ENCODE results near the gene HLA-DMA.

Gene HLA-DMA

GRCh38 chr6:32979720-32980487, 27.0 kb upstream of the HLA-DMA start:
- H3K27ac Mint-ChIP-seq = no peak overlapping the region
- H3K9me3 Mint-ChIP-seq = no peaks in the 10 kb centered on the region
- peaks cover 48% of the 10 kb centered on the region for H3K4me1 Mint-ChIP-seq (ENCODE audit: low read depth)
- H3K4me3 Mint-ChIP-seq = no peak overlapping the region
- peaks cover 70% of the 10 kb centered on the region for H3K36me3 Mint-ChIP-seq (ENCODE audit: low read depth)
- H3K27me3 Mint-ChIP-seq (ENCODE audit: low read depth) = no peaks in the 10 kb centered on the region

- Mint-ChIP-seq H3K27me3 (ENCODE audit: low read depth) (no peaks in the 10 kb centered on the region), H3K36me3 (ENCODE audit: low read depth) (peaks cover 90% of the 10 kb centered on the region), H3K9me3 (no peaks in the 10 kb centered on the region), H3K27ac (no peak overlapping the region), H3K4me1 (ENCODE audit: low read depth) (peaks cover 42% of the 10 kb centered on the region), H3K4me3 (peak overlapping the region; percentile 20)
Observed at GRCh38 chr6:32977953-32978324, 25.0 kb upstream of the HLA-DMA start.

GRCh38 chr6:32977272-32977952, 24.5 kb upstream of the HLA-DMA start:
- Mint-ChIP-seq H3K9me3 (no peaks in the 10 kb centered on the region), H3K4me1 (ENCODE audit: low read depth) (peaks cover 40% of the 10 kb centered on the region), H3K27ac (no peak overlapping the region), H3K27me3 (ENCODE audit: low read depth) (no peaks in the 10 kb centered on the region), H3K4me3 (peak overlapping the region; percentile 20), H3K36me3 (ENCODE audit: low read depth) (peaks cover 94% of the 10 kb centered on the region)

- no peaks in the 10 kb centered on the region for H3K27me3 Mint-ChIP-seq (ENCODE audit: low read depth)
- peak overlapping the region; percentile 55 for H3K27ac Mint-ChIP-seq
- no peaks in the 10 kb centered on the region for H3K9me3 Mint-ChIP-seq
- H3K36me3 Mint-ChIP-seq (ENCODE audit: low read depth) = peaks cover 95% of the 10 kb centered on the region
- peaks cover 40% of the 10 kb centered on the region for H3K4me1 Mint-ChIP-seq (ENCODE audit: low read depth)
- H3K4me3 Mint-ChIP-seq = peak overlapping the region; percentile 93
Observed at GRCh38 chr6:32976334-32977069, 23.6 kb upstream of the HLA-DMA start.

GRCh38 chr6:32975886-32976285, 23.0 kb upstream of the HLA-DMA start:
- H3K4me3 Mint-ChIP-seq = peak overlapping the region; percentile 93
- H3K4me1 Mint-ChIP-seq (ENCODE audit: low read depth) = peaks cover 40% of the 10 kb centered on the region
- H3K27me3 Mint-ChIP-seq (ENCODE audit: low read depth) = no peaks in the 10 kb centered on the region
- H3K9me3 Mint-ChIP-seq = no peaks in the 10 kb centered on the region
- peaks cover 95% of the 10 kb centered on the region for H3K36me3 Mint-ChIP-seq (ENCODE audit: low read depth)
- peak overlapping the region; percentile 55 for H3K27ac Mint-ChIP-seq

- H3K27ac Mint-ChIP-seq = peak overlapping the region; percentile 67
- H3K4me1 Mint-ChIP-seq (ENCODE audit: low read depth) = peaks cover 39% of the 10 kb centered on the region
- H3K9me3 Mint-ChIP-seq = no peaks in the 10 kb centered on the region
- no peaks in the 10 kb centered on the region for H3K27me3 Mint-ChIP-seq (ENCODE audit: low read depth)
- peaks cover 91% of the 10 kb centered on the region for H3K36me3 Mint-ChIP-seq (ENCODE audit: low read depth)
- peak overlapping the region; percentile 93 for H3K4me3 Mint-ChIP-seq
Observed at GRCh38 chr6:32974541-32975308, 21.8 kb upstream of the HLA-DMA start.

GRCh38 chr6:32974016-32974333, 21.1 kb upstream of the HLA-DMA start:
- peaks cover 36% of the 10 kb centered on the region for H3K4me1 Mint-ChIP-seq (ENCODE audit: low read depth)
- peak overlapping the region; percentile 93 for H3K4me3 Mint-ChIP-seq
- H3K36me3 Mint-ChIP-seq (ENCODE audit: low read depth) = peaks cover 87% of the 10 kb centered on the region

GRCh38 chr6:32973144-32974015, 20.5 kb upstream of the HLA-DMA start:
- Mint-ChIP-seq H3K27me3 (ENCODE audit: low read depth) (no peaks in the 10 kb centered on the region), H3K9me3 (no peaks in the 10 kb centered on the region), H3K4me1 (ENCODE audit: low read depth) (peaks cover 33% of the 10 kb centered on the region), H3K36me3 (ENCODE audit: low read depth) (peaks cover 81% of the 10 kb centered on the region), H3K4me3 (peak overlapping the region; percentile 93), H3K27ac (peak overlapping the region; percentile 96)

More at GRCh38 chr6:32974016-32974333, 21.1 kb upstream of the HLA-DMA start:
- Mint-ChIP-seq H3K9me3 (no peaks in the 10 kb centered on the region), H3K27me3 (ENCODE audit: low read depth) (no peaks in the 10 kb centered on the region), H3K27ac (peak overlapping the region; percentile 96)

GRCh38 chr6:32972353-32973143, 19.7 kb upstream of the HLA-DMA start:
- H3K4me1 Mint-ChIP-seq (ENCODE audit: low read depth) = peaks cover 31% of the 10 kb centered on the region
- no peaks in the 10 kb centered on the region for H3K9me3 Mint-ChIP-seq
- peak overlapping the region; percentile 96 for H3K27ac Mint-ChIP-seq
- H3K27me3 Mint-ChIP-seq (ENCODE audit: low read depth) = no peaks in the 10 kb centered on the region
- H3K36me3 Mint-ChIP-seq (ENCODE audit: low read depth) = peaks cover 75% of the 10 kb centered on the region
- peak overlapping the region; percentile 93 for H3K4me3 Mint-ChIP-seq

- H3K4me3 Mint-ChIP-seq = peak overlapping the region; percentile 93
- no peaks in the 10 kb centered on the region for H3K9me3 Mint-ChIP-seq
- peaks cover 33% of the 10 kb centered on the region for H3K4me1 Mint-ChIP-seq (ENCODE audit: low read depth)
- peaks cover 68% of the 10 kb centered on the region for H3K36me3 Mint-ChIP-seq (ENCODE audit: low read depth)
- peak overlapping the region; percentile 96 for H3K27ac Mint-ChIP-seq
- H3K27me3 Mint-ChIP-seq (ENCODE audit: low read depth) = no peaks in the 10 kb centered on the region
Observed at GRCh38 chr6:32971581-32972352, 18.9 kb upstream of the HLA-DMA start.

- Mint-ChIP-seq H3K27me3 (ENCODE audit: low read depth) (no peaks in the 10 kb centered on the region), H3K36me3 (ENCODE audit: low read depth) (peaks cover 62% of the 10 kb centered on the region)
Observed at GRCh38 chr6:32971242-32971580, 18.3 kb upstream of the HLA-DMA start.

GRCh38 chr6:32970413-32971241, 17.7 kb upstream of the HLA-DMA start:
- Mint-ChIP-seq H3K27ac (peak overlapping the region; percentile 96), H3K27me3 (ENCODE audit: low read depth) (no peaks in the 10 kb centered on the region), H3K36me3 (ENCODE audit: low read depth) (peaks cover 57% of the 10 kb centered on the region), H3K4me3 (peak overlapping the region; percentile 93), H3K4me1 (ENCODE audit: low read depth) (peaks cover 29% of the 10 kb centered on the region), H3K9me3 (no peaks in the 10 kb centered on the region)

More at GRCh38 chr6:32971242-32971580, 18.3 kb upstream of the HLA-DMA start:
- H3K27ac Mint-ChIP-seq = peak overlapping the region; percentile 96
- H3K4me3 Mint-ChIP-seq = peak overlapping the region; percentile 93
- H3K9me3 Mint-ChIP-seq = no peaks in the 10 kb centered on the region
- peaks cover 31% of the 10 kb centered on the region for H3K4me1 Mint-ChIP-seq (ENCODE audit: low read depth)
